WTC11 (cell line): ENCODE data around the gene PRDM15.

Experiments used
- ATF2 ChIP-seq: sonication (generic); formaldehyde crosslinking; IDR thresholded peaks from 2 replicates; pipeline ENCODE4 v1.8.1; 2022; ENCODE audit warnings: low read depth, missing genetic modification reagents, borderline replicate concordance
- CTCF ChIP-seq: fragments of 200-600 bp; IDR thresholded peaks from 2 replicates; pipeline ENCODE4 v1.8.0; 2022; ENCODE audit warnings: antibody characterized with exemption
- ELF4 ChIP-seq: sonication (generic); formaldehyde crosslinking; IDR thresholded peaks from 2 replicates; pipeline ENCODE4 v1.8.1; 2022; ENCODE audit warnings: low read depth, mild to moderate bottlenecking, moderate library complexity, missing genetic modification reagents
- ESRRA ChIP-seq: sonication (generic); formaldehyde crosslinking; IDR thresholded peaks from 2 replicates; pipeline ENCODE4 v1.8.1; 2022; ENCODE audit warnings: mild to moderate bottlenecking, missing genetic modification reagents, borderline replicate concordance
- FOXP1 ChIP-seq: sonication (generic); formaldehyde crosslinking; IDR thresholded peaks from 2 replicates; pipeline ENCODE4 v1.8.0; 2022; ENCODE audit warnings: missing genetic modification reagents, mild to moderate bottlenecking, moderate library complexity, borderline replicate concordance
- NR2C2 ChIP-seq: sonication (generic); formaldehyde crosslinking; IDR thresholded peaks from 2 replicates; pipeline ENCODE4 v1.8.0; 2022; ENCODE audit warnings: mild to moderate bottlenecking, missing genetic modification reagents
- NR3C1 ChIP-seq: sonication (generic); formaldehyde crosslinking; conservative IDR thresholded peaks from 2 replicates; pipeline ENCODE4 v1.8.1; 2023; ENCODE audit warnings: low read depth, mild to moderate bottlenecking, missing genetic modification reagents
- SP1 ChIP-seq: sonication (generic); formaldehyde crosslinking; conservative IDR thresholded peaks from 2 replicates; pipeline ENCODE4 v1.8.1; 2022; ENCODE audit warnings: missing genetic modification reagents

GRCh38 chr21:41906770-41907169 lies 27.6 kb upstream of the PRDM15 start:
- TF ChIP-seq CTCF (no peak), ATF2 (CRISPR knock-in tag) (no peak), ELF4 (CRISPR knock-in tag) (no peak), NR2C2 (no peak), ESRRA (CRISPR knock-in tag) (no peak), NR3C1 (no peak), FOXP1 (no peak), SP1 (CRISPR knock-in tag) (no peak)
